HEK293 (cell line): Measurements from ENCODE around the gene NSL1.
A peak's percentile ranks its signal among the peaks of the same experiment; 100 is the strongest.

ENCODE experiments used
- CTCF ChIA-PET: fragments of 350-600 bp; formaldehyde crosslinking; extraction: SDS; loops from one replicate; lab custom pipeline; 2021; ENCODE audit warnings: antibody characterized with exemption; lab: Yijun Ruan, JAX
- POLR2A ChIA-PET: fragments of 300-600 bp; formaldehyde crosslinking; extraction: SDS; loops from one replicate; lab custom pipeline; 2020; ENCODE audit warnings: antibody characterized with exemption, inconsistent platforms; lab: Yijun Ruan, JAX
- H3K27ac ChIP-seq: fragments of 200-500 bp; sonication (Bioruptor generic); 2 replicates; pipeline ENCODE4 v1.5.1; 2014; ENCODE audit warnings: low read depth, low read length, control low read depth, inconsistent platforms; ENCODE audit errors: extremely low read depth
- H3K36me3 ChIP-seq, 2 experiments: fragments of 200-500 bp in 1 of 2; sonication (Bioruptor generic) in 1 of 2; 1 replicate in 1 of 2; 2 replicates in 1 of 2; pipeline ENCODE4 v1.5.1; 2014 to 2017; ENCODE audit warnings: inconsistent platforms in 2 of 2, low read length in 2 of 2; ENCODE audit not compliant: control insufficient read depth in 2 of 2, insufficient read depth in 1 of 2
- H3K4me1 ChIP-seq: fragments of 200-500 bp; sonication (Bioruptor generic); 2 replicates; pipeline ENCODE4 v1.5.1; 2014; ENCODE audit warnings: mild to moderate bottlenecking, low read length, inconsistent platforms; ENCODE audit not compliant: control insufficient read depth, insufficient read depth
- H3K4me3 ChIP-seq: 2 replicates; pipeline ENCODE4 v1.5.1; 2011; ENCODE audit warnings: low read depth, mild to moderate bottlenecking, control low read depth, low read length, moderate library complexity
- H3K9me3 ChIP-seq: fragments of 200-500 bp; sonication (Bioruptor generic); 2 replicates; pipeline ENCODE4 v1.5.1; 2014; ENCODE audit warnings: low read depth, low read length, inconsistent platforms; ENCODE audit not compliant: control insufficient read depth, insufficient read depth
- WT1 ChIP-seq: fragments of 450-650 bp; formaldehyde crosslinking; IDR thresholded peaks from 2 replicates; pipeline ENCODE4 v1.5.1; 2016; ENCODE audit warnings: missing biosample characterization, missing genetic modification characterization
- ZBTB20 ChIP-seq: fragments of 450-650 bp; formaldehyde crosslinking; IDR thresholded peaks from 2 replicates; pipeline ENCODE4 v1.5.1; 2016; ENCODE audit warnings: missing biosample characterization, missing genetic modification characterization
- ZBTB26 ChIP-seq: fragments of 450-650 bp; formaldehyde crosslinking; optimal IDR thresholded peaks from 2 replicates; pipeline ENCODE3; 2016; ENCODE audit warnings: missing biosample characterization, mild to moderate bottlenecking, missing genetic modification characterization
- ZNF121 ChIP-seq: fragments of 450-650 bp; formaldehyde crosslinking; IDR thresholded peaks from 2 replicates; pipeline ENCODE4 v1.5.1; 2016; ENCODE audit warnings: missing biosample characterization, missing genetic modification characterization
- ZNF266 ChIP-seq: fragments of 450-650 bp; formaldehyde crosslinking; IDR thresholded peaks from 2 replicates; pipeline ENCODE4 v1.5.1; 2016; ENCODE audit warnings: missing biosample characterization, missing genetic modification characterization, low read depth
- ZNF362 ChIP-seq: fragments of 450-650 bp; formaldehyde crosslinking; IDR thresholded peaks from 2 replicates; pipeline ENCODE4 v1.5.1; 2016; ENCODE audit warnings: missing biosample characterization, missing genetic modification characterization
- ZNF610 ChIP-seq: fragments of 450-650 bp; formaldehyde crosslinking; IDR thresholded peaks from 2 replicates; pipeline ENCODE4 v1.5.1; 2016; ENCODE audit warnings: missing biosample characterization, missing genetic modification characterization, borderline replicate concordance
- TF ChIP-seq, protein P1 (sequence below): fragments of 450-650 bp; formaldehyde crosslinking; IDR thresholded peaks from 2 replicates; pipeline ENCODE4 v1.5.1; 2016; ENCODE audit warnings: missing biosample characterization, missing genetic modification characterization, borderline replicate concordance
- TF ChIP-seq, protein P2 (sequence below): fragments of 450-650 bp; formaldehyde crosslinking; IDR thresholded peaks from 2 replicates; pipeline ENCODE4 v1.5.1; 2016; ENCODE audit warnings: missing biosample characterization, missing genetic modification characterization
- TF ChIP-seq, protein P3 (sequence below): fragments of 450-650 bp; formaldehyde crosslinking; IDR thresholded peaks from 2 replicates; pipeline ENCODE4 v1.5.1; 2016; ENCODE audit warnings: missing biosample characterization, missing genetic modification characterization, borderline replicate concordance

NSL1 gene

DNA sequence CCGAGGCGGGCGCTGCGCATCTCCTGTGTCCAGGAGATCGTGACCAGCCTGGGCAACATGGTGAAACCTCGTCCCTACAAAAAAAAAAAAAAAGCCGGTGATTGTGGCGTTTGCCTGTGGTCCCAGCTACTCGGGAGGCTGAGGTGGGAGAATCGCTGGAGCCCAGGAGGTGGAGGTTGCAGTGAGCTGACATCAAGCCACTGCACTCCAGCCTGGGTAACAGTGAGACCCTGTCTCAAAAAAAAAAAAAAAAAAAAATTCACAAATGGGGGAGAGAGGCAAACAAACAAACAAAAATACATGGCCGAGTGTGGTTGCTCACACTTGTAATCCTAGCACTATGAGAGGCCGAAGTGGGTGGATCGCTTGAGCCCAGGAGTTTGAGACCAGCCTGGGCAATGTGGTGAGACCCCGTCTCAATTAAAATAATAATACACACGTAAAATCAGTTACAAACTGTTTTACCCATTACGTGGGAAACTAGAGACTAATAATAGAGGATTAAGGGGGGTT lies 875 bp upstream of the NSL1 start:
- ChIA-PET POLR2A (interaction anchor here (0.6 to 2.4 kb wide), 5 partner anchors 42 to 903 kb away, joined by 3 to 14 read pairs (median 10); partner anchors contain the start of genes ATF3 and FLVCR1), CTCF (interaction anchor here (0.6 to 1.8 kb wide), 6 partner anchors 10 to 1351 kb away, joined by 3 to 7 read pairs (median 6); no protein-coding TSS in a partner anchor)
- H3K27ac ChIP-seq: peak overlapping the region; percentile 55; the same call in 1 of the 2 replicates
- TF ChIP-seq ZNF362 (tag by site-specific recombination) (peak; percentile 66; the same call in 1 of the 2 replicates), ZNF266 (tag by site-specific recombination) (no peak), ZBTB26 (tag by site-specific recombination) (no peak), ZNF610 (no peak), ZNF121 (tag by site-specific recombination) (peak; percentile 59), ZBTB20 (tag by site-specific recombination) (no peak), WT1 (tag by site-specific recombination) (no peak)
- TF ChIP-seq, protein P1, sequence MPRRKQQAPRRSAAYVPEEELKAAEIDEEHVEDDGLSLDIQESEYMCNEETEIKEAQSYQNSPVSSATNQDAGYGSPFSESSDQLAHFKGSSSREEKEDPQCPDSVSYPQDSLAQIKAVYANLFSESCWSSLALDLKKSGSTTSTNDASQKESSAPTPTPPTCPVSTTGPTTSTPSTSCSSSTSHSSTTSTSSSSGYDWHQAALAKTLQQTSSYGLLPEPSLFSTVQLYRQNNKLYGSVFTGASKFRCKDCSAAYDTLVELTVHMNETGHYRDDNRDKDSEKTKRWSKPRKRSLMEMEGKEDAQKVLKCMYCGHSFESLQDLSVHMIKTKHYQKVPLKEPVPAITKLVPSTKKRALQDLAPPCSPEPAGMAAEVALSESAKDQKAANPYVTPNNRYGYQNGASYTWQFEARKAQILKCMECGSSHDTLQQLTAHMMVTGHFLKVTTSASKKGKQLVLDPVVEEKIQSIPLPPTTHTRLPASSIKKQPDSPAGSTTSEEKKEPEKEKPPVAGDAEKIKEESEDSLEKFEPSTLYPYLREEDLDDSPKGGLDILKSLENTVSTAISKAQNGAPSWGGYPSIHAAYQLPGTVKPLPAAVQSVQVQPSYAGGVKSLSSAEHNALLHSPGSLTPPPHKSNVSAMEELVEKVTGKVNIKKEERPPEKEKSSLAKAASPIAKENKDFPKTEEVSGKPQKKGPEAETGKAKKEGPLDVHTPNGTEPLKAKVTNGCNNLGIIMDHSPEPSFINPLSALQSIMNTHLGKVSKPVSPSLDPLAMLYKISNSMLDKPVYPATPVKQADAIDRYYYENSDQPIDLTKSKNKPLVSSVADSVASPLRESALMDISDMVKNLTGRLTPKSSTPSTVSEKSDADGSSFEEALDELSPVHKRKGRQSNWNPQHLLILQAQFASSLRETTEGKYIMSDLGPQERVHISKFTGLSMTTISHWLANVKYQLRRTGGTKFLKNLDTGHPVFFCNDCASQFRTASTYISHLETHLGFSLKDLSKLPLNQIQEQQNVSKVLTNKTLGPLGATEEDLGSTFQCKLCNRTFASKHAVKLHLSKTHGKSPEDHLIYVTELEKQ (tag by site-specific recombination): no peak
- TF ChIP-seq, protein P2, sequence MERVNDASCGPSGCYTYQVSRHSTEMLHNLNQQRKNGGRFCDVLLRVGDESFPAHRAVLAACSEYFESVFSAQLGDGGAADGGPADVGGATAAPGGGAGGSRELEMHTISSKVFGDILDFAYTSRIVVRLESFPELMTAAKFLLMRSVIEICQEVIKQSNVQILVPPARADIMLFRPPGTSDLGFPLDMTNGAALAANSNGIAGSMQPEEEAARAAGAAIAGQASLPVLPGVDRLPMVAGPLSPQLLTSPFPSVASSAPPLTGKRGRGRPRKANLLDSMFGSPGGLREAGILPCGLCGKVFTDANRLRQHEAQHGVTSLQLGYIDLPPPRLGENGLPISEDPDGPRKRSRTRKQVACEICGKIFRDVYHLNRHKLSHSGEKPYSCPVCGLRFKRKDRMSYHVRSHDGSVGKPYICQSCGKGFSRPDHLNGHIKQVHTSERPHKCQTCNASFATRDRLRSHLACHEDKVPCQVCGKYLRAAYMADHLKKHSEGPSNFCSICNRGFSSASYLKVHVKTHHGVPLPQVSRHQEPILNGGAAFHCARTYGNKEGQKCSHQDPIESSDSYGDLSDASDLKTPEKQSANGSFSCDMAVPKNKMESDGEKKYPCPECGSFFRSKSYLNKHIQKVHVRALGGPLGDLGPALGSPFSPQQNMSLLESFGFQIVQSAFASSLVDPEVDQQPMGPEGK (tag by site-specific recombination): no peak
- TF ChIP-seq, protein P3, sequence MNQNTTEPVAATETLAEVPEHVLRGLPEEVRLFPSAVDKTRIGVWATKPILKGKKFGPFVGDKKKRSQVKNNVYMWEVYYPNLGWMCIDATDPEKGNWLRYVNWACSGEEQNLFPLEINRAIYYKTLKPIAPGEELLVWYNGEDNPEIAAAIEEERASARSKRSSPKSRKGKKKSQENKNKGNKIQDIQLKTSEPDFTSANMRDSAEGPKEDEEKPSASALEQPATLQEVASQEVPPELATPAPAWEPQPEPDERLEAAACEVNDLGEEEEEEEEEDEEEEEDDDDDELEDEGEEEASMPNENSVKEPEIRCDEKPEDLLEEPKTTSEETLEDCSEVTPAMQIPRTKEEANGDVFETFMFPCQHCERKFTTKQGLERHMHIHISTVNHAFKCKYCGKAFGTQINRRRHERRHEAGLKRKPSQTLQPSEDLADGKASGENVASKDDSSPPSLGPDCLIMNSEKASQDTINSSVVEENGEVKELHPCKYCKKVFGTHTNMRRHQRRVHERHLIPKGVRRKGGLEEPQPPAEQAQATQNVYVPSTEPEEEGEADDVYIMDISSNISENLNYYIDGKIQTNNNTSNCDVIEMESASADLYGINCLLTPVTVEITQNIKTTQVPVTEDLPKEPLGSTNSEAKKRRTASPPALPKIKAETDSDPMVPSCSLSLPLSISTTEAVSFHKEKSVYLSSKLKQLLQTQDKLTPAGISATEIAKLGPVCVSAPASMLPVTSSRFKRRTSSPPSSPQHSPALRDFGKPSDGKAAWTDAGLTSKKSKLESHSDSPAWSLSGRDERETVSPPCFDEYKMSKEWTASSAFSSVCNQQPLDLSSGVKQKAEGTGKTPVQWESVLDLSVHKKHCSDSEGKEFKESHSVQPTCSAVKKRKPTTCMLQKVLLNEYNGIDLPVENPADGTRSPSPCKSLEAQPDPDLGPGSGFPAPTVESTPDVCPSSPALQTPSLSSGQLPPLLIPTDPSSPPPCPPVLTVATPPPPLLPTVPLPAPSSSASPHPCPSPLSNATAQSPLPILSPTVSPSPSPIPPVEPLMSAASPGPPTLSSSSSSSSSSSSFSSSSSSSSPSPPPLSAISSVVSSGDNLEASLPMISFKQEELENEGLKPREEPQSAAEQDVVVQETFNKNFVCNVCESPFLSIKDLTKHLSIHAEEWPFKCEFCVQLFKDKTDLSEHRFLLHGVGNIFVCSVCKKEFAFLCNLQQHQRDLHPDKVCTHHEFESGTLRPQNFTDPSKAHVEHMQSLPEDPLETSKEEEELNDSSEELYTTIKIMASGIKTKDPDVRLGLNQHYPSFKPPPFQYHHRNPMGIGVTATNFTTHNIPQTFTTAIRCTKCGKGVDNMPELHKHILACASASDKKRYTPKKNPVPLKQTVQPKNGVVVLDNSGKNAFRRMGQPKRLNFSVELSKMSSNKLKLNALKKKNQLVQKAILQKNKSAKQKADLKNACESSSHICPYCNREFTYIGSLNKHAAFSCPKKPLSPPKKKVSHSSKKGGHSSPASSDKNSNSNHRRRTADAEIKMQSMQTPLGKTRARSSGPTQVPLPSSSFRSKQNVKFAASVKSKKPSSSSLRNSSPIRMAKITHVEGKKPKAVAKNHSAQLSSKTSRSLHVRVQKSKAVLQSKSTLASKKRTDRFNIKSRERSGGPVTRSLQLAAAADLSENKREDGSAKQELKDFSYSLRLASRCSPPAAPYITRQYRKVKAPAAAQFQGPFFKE (tag by site-specific recombination): no peak
- TF ChIP-seq, all 188 proteins: peak for 2
- Histone ChIP-seq H3K9me3 (no peaks in the 10 kb centered on the region), H3K36me3 (peaks cover 14 to 16% of the 10 kb centered on the region in 2 experiments; a peak in 2 of 3 replicates), H3K4me3 (peak overlapping the region; percentile 100), H3K4me1 (no peaks in the 10 kb centered on the region)
